ACHN (cell line): Measurements from ENCODE around the gene GPR78.

Experiments
- DNase-seq: peaks from one replicate; pipeline ENCODE4 v3.0.0-alpha.2; 2015
- in situ Hi-C: cut with HindIII; loops from 2 replicates; pipeline ENCODE4 v1.10.0; 2017; ENCODE audit warnings: low sequenced_read_pairs, low pct_ligation_motif_present, low pct_unique_long_range_greater_than_20kb

The GPR78 gene

DNA sequence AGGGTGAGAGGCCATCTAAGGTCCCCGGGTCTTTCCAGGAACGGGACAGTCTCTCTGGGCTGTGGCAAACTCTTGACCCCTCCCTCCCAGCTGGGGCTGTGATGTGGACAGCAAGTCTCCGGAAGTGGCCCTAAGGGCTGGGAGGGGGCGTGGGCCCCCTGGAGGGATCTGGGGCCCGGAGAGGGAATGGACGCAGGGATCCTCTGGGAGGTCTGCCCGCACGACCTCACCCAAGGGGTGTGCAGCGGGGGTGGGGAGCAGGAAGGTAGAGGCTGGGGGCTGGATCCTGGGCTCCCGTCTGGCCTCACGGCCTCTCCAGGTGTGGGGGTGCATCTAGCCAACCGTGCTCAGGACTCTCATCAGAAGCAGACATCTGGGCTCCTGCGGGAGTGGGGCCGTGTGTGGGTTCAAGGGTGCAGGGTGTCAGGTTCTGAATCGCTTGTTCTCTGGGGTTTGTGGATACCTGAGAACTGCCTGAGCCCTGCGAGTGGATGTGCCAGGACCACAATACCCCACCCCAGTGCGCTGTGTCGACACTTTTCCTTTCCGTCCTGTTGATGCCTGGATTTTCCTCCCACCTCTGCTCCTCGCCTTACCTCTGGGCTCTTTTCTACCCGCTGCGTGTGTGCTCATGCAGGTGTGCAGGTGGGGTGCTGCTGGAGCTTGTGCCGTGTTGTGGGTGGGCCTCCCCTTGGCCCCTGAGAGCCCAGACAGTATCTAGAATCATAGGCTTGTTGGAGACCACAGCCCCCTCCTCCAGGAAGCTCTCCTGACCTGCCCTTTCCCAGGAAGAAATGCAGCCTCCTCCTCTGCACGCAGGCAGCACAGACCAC, 13.3 kb downstream of the GPR78 start:
- DNase-seq = no peak
- in situ Hi-C loops = no loop called here

GRCh38 chr4:8594097-8595038, 14.2 kb downstream of the GPR78 start:
- in situ Hi-C loops = no loop called here

DNA sequence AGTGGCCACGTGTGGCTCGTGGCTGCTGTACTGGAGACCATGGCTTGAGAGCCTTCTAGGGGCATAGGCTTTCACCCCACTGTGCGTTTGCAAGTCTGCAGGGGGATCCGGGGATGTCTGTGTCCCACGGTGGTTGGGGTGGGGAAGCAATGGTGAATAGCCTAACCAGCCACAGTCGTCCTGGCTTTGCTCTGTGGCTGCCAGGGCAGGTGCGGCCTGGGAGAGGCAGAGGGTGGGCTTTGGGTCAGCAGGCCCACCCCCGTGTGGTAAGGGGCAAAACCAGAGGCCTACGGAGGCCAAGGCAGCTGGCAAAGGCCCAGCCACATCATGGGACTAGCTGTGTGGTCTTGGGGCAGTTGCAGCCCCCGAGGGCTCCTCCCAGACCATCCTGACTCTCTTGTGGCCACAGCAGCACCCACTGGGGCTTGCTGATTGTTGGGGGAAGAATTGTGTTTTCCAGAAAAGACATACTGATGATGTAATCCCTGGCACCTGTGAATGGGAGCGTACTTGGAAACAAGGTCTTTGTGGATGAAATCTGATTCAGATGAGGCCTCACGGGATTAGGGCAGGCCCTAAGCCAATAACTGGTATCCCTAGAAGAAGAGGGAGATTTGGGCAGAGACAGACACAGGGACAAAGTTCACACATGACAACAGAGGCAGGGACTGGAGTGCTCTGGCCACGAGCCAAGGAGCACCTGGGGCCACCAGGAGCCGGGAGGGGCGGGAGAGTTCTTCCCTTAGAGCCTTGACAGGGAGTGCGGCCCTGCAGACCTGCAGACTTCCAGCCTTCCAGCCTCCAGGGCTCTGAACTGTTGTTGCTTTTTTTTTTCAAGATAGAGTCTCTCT, 15.3 kb downstream of the GPR78 start:
- DNase-seq = no peak
- in situ Hi-C loops = no loop called here

More at GRCh38 chr4:8594097-8595038, 14.2 kb downstream of the GPR78 start:
- peak; percentile 73 for DNase-seq

DNA sequence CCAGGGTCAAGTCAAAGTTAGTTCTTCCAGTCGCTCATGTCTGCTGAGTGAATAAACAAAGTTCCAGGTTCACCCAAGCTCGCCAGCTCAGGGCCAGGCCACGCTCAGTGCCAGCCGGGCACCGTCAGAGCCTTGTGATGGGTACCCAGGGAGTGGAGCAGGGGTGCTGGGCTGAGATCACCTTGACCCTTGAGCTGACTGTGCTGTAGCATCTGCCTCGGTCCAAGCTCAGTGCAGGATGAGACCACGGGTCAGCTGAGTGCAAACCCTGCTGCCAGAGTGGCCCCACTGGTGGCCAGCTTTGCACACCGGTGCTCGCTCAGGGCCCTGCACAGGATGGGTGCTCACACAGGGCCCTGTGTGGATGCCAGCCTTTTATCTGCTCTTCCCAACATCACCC, 16.7 kb downstream of the GPR78 start:
- no peak for DNase-seq
- in situ Hi-C loops = no loop called here

GRCh38 chr4:8597319-8597718, 17.1 kb downstream of the GPR78 start:
- in situ Hi-C loops = no loop called here
- no peak for DNase-seq

- no peak for DNase-seq
- in situ Hi-C loops = no loop called here
Measured at GRCh38 chr4:8597791-8598190, 17.6 kb downstream of the GPR78 start.

GRCh38 chr4:8598391-8599090, 18.3 kb downstream of the GPR78 start:
- no peak for DNase-seq
- in situ Hi-C loops = no loop called here

DNA sequence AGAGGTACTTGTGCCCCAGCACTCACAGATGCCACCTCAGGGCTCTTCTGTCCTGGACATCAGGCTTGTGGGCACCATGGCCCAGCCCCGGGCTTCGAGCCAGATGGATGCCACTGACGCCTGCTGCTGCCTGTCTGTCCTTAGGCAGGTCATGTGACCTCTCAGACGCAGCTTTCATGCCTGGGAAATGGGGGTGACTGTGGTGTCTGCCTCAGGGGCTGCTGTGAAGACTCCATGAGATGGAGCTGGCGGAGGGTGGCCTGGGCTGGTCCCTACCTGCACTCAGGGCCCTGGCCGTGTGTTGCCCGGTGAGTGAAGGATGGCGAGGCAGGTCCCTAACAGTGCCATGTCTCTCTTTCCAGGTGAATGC, 18.9 kb downstream of the GPR78 start:
- in situ Hi-C loops = no loop called here
- DNase-seq = no peak

- in situ Hi-C loops = no loop called here
- DNase-seq = peak; percentile 93
Measured at GRCh38 chr4:8599657-8600056, 19.5 kb downstream of the GPR78 start.

GRCh38 chr4:8600266-8600665, 20.1 kb downstream of the GPR78 start:
- in situ Hi-C loops = no loop called here
- no peak for DNase-seq

- no peak for DNase-seq
- in situ Hi-C loops = no loop called here
Measured at GRCh38 chr4:8600686-8601085, 20.5 kb downstream of the GPR78 start.

GRCh38 chr4:8601086-8601485, 20.9 kb downstream of the GPR78 start:
- DNase-seq = no peak
- in situ Hi-C loops = no loop called here

DNA sequence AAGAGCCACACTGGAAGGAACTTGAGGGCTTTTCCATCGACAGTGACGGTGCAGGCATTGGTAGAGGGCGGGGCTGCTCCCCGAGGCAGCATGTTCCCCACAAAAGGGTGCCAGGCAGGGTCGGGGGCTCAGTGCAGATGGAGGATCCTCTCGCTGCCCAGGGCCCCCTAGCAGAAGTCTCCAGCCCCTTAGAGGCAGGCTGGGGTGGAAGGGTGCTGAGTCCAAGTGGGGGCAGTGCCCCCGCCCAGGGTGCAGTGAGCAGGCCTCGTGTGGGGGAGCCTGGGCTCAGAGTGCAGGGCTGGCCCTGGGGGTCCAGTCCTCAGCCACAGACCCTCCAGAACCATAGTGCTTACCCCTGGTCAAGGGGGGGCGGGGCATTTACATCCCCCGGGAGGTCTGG, 21.4 kb downstream of the GPR78 start:
- in situ Hi-C loops = no loop called here

DNA sequence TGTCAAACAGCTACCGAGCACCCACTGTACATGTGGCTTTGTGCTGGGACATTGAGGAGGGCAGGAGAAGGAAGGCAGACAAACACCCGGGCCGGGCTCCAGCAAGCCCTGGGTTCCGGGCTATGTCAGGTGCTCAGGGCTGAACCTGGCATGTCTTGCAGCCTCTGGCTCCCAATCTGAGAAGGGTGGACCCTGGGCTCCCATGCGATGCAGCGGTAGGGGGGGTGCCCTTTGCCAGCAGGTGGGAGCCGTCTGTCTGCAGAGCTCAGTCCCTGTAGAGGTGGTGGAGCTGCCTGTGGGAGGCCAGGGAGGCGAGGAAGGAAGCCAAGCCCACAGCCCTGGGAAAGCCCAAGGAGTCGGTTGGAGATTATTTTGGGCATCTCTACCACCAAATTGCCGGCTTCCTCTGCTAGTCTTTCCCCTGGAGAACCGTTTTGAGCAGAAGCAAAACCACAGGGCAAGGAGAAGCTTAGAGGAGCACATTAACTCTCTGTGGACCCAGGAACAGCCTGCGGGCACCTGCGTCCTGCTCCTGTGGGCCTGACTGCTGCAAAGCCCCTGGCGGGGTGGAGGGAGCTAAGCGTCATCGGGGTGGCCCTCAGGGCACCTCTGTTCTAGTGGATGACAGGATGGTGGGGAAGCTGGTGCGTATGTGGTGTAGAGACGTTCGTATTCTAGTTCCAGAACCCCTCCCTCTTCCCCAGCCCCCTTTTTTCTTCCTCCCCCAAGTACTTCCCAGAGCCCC, 22.7 kb downstream of the GPR78 start:
- DNase-seq = no peak
- in situ Hi-C loops = no loop called here

More for the DNA sequence above, 21.4 kb downstream of the GPR78 start:
- no peak for DNase-seq

DNA sequence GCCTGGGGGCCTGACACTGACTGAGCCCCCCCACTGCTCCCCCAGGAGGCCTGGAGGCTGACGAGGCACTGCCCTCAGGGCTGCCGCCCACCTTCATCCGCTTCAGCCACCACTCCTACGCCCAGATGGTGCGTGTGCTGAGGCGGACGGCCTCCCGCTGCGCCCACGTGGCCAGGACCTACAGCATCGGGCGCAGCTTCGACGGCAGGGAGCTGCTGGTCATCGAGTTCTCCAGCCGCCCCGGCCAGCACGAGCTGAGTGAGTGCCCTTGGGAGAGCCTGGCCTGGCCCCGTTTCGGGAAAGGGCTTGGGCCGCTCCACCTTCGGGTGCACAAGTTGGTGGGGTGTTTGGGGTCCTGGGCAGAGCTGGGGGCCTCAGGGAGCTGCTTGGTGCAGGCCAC, 23.7 kb downstream of the GPR78 start:
- in situ Hi-C loops = no loop called here
- DNase-seq = no peak

DNA sequence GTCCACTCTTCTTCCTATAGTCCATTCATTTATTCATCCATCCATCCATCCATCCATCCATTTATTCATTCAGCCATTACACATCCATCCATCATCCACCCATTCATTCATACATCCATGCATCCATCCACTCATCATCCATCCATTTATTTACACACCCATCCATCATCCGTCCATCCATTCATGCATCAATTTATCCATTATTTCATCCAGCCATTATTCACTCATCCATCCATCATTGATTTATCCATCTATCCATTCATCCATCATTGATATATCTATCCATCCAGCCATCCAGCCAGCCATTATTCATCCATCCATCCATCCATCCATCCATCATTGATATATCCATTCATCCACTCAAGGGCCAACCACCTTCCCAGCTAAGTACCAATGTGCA, 25.1 kb downstream of the GPR78 start:
- no peak for DNase-seq
- in situ Hi-C loops = no loop called here

- in situ Hi-C loops = no loop called here
- no peak for DNase-seq
Measured at GRCh38 chr4:8606476-8606875, 26.3 kb downstream of the GPR78 start.

DNA sequence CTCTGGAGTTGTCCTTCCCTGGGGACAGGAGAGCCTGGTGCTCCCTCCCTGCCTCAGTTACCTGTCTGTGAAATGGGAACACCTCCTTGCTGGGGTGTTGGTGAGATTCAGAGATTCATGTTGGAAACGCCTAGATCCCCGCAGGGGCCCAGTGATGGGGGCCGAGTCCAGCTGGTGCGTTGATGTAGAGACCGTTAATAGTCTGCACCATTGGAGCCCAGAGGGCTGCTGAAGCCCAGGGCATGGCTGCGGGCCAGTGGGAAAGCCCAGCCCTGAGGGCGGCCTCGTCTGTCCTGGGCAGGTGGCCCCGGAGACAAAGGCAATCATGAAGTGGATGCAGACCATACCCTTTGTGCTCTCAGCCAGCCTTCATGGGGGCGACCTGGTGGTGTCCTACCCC, 26.8 kb downstream of the GPR78 start:
- in situ Hi-C loops = no loop called here

More for the DNA sequence above, 26.8 kb downstream of the GPR78 start:
- no peak for DNase-seq
